Astrocyte of the spinal cord (primary cell): Measurements from ENCODE around the gene RUBCN.
"Not testable (repeated sequence)": the region's sequence is repeated elsewhere in the genome, so short reads cannot be mapped to it uniquely, and the experiment has no call there.

ENCODE experiments used
- DNase-seq: peaks from one replicate; pipeline ENCODE4 v3.0.0; 2011; ENCODE audit warnings: low read depth, low spot score
- H3K4me3 ChIP-seq: 2 replicates; pipeline ENCODE4 v1.5.1; 2011; ENCODE audit warnings: low read depth, mild to moderate bottlenecking, low read length, moderate library complexity
- in situ Hi-C: cut with HindIII; loops from 2 replicates; pipeline ENCODE4 v1.10.0; 2017; ENCODE audit warnings: low sequenced_read_pairs

Gene RUBCN

DNA sequence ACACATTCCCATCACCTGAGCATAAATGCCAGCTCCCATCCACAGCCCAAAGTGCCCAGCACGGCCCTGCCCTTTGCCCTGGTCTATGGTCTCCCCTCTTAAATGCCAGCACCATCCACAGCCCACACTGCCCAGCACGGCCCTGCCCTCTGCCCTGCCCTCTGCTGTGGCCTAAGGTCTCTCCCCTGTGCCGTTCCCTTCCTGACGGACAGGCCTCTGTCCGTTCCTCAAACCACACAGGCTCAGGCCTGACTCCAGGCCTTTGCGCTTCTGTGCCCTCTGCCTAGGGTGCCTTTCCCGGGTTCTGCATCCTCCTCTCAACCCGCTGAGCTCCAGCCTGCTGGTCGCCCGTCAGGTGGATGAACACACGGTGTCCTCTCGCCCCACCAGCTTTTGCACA, 90.4 kb downstream of the RUBCN start:
- H3K4me3 ChIP-seq, DNase-seq, in situ Hi-C loops: not testable (repeated sequence)

DNA sequence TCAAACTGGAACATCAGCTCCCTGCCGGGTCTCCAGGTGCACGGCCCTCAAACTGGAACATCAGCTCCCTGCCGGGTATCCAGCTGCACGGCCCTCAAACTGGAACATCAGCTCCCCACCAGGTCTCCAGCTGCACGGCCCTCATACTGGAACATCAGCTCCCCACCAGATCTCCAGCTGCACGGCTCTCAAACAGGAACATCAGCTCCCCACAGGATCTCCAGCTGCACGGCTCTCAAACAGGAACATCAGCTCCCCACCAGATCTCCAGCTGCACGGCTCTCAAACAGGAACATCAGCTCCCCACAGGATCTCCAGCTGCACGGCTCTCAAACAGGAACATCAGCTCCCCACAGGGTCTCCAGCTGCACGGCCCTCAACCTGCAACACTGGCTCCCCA, 99.1 kb downstream of the RUBCN start:
- H3K4me3 ChIP-seq, DNase-seq, in situ Hi-C loops: not testable (repeated sequence)

DNA sequence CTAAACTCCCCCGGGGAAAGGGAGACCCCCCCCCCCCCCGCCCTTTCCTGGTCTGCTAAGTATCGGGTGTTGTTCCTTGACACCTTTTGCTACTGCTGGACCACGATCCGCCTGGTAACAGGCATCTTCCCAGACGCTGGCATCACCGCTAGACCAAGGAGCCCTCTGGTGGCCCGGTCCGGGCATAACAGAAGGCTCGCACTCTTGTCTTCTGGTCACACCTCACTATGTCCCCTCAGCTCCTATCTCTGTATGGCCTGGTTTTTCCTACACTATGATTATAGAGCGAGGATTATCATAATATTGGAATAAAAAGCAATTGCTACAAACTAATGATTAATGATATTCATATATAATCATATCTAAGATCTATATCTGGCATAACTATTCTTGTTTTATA, 104.7 kb downstream of the RUBCN start:
- H3K4me3 ChIP-seq, in situ Hi-C loops, DNase-seq: not testable (repeated sequence)

DNA sequence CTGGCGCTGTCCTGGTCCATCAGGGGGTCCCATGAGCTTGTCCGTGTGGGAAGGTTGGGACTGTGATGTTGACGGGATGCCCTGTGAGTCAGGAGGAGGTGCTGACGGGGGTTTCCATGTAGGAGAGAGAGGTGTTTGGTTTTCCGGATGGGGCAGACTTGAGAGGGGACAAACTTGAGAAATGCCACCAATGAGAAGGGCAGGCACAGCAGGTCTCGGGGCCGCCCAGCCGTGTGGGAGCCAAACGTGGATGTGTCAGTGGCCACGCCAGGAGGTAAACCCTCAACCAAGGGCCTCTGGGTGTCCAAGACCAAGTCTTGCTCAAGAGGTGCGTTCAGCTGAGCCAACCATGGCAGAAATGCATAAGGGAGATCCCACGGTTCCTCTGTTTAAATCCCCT, 105.9 kb downstream of the RUBCN start:
- H3K4me3 ChIP-seq, in situ Hi-C loops, DNase-seq: not testable (repeated sequence)

DNA sequence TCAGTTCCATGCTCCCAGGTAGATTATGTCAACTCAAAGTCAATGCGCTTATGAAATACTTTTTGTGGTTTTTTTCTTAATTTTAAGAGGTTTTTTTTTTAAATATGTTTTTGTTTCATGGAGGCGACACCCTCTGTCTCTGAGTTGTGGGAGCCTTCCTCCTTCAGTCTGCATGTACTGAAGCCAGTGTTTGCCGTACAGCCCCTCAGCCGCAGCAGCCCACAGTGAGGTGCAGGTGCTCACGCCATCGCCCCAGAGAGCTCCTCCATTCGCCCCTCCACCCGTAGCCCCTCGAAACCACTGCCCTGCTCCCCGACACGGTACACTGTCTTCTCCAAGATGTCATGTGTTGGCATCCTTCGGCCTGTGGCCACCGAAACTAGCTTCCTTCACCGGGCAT, 107.4 kb downstream of the RUBCN start:
- in situ Hi-C loops, H3K4me3 ChIP-seq: not testable (repeated sequence)

DNA sequence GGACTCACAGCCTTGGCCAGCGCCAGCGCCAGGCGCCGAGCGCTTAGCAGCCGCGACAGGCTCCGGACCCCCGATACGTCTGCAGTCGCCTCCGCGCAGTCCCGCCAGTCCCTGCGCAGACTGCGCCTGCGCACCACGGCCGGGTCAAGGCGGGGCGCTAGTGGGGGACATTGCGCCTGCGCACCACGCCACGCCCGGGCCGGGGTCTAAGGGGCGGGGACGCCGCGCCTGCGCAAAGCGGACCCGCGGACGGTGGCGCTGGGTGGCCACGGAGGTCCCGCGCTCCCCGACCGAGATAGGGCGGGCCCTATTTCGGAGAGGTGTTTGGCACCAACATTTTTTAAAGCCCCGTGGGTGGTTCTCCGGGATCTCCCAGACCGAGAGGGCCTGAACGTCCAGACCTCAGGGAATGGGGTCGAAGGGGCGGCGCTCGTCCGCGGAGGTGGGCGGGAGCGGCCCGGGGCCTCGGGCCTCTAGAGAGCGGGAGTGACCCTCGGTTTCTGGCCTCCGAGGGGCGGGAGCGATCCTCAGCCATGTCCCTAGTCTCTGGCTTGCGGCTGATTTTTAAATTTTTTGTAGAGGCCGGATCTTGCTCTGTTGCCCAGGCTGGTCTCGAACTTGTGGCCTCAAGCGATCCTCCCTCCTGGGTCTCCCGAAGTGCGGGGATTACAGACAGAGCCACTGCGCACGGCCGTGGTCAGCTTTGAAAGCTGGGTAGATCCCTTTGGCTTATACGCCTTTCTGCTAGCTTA, 108.8 kb downstream of the RUBCN start:
- DNase-seq: peak; percentile 65
- peak overlapping the region; percentile 55 for H3K4me3 ChIP-seq
- in situ Hi-C loops: not testable (repeated sequence)

More for the DNA sequence above, 107.4 kb downstream of the RUBCN start:
- not testable (repeated sequence) for DNase-seq

DNA sequence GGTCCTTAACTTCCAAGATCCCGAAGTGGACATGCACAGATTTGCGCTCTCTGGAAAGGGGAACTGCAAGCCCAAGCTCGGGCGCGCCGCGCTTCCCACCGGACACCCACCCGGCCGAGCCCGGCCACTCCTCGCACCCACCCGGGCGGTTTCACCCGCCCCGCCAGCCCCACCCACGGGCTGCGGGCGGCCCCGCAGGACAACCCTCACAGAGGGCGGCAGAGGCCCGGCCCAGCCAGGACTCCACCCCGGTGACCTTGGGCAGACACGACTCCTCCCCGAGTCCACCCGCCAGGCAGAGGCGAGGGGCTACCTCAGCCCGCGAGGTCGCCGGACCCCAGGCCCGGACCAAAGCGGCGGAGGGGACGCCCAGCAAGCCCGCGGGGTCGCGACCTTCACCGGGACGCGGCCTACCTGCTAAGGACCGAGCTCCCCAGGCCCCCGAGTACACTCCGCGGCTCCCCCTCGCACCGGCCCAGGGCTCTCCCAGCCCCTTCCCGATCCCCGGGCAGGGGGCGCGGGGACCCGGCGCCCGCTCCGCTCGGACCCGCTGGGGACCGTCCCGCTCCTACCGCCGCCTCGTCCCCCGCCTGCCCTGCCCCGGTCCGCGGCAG, 109.4 kb downstream of the RUBCN start:
- in situ Hi-C loops, DNase-seq: not testable (repeated sequence)
- peak overlapping the region; percentile 55 for H3K4me3 ChIP-seq

DNA sequence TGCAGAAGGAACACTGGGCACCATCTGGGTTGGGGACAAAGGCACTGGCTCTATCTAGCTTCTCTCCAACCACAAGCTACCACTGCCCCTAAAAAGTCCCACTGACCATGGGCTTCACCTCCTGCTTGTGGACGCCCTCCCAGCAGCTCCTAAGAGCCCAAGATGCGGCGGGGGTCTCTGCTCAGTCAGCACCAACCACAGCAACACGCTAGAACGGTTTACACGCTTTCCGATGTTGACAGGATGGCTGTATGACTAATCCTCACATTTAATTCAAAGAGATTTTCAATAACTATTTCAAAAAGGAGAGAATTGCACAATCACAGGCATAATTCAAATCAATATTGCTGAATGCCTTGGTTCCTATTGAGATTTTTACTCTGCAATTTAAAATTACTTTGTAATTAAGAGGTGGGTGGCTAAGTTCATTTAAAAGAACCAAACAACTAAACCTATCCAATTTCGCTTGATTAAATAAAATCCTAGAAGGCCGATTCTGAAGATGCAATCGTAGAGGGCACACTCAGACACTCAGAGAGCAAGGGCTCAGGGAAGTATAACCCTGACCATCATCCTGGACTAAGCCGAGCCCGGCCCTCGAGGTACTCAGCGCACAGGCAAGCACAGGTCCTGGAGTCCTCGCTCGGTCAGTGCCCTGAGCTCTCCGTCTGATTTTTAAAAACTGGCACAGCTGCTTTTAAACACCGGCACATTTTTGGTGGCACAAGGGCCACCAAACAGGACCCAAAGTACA, 110.1 kb downstream of the RUBCN start:
- in situ Hi-C loops, DNase-seq: not testable (repeated sequence)
- H3K4me3 ChIP-seq: peak overlapping the region; percentile 29

DNA sequence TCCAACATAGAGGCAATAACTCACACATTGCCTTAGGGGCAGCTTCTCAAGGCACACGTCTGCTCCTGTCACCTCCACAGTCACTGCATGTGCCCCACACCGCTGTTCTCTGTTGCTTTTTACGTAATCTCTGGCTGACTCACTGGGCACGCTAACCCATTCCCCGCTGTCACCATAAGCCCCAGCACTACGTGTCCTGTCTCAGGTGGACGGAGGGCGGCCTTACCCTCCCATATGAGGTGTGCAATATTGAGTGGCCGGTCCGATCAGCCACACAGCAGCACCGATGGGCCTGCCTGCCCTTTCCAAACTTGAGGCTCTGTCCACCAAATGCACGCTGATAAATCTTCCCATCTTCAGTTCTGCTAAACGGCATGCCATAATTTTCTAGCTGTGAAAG, 115.2 kb downstream of the RUBCN start:
- in situ Hi-C loops, H3K4me3 ChIP-seq, DNase-seq: not testable (repeated sequence)
